HG02610 (cell line): ENCODE measurements around the gene LONRF2.

Experiments used
- ATAC-seq: cut with Tn5 transposase; IDR thresholded peaks from one replicate; pipeline ENCODE4 v1.9.1; 2021; ENCODE audit warnings: mild to moderate bottlenecking, moderate library complexity; ENCODE audit not compliant: unreplicated experiment

The LONRF2 gene

DNA sequence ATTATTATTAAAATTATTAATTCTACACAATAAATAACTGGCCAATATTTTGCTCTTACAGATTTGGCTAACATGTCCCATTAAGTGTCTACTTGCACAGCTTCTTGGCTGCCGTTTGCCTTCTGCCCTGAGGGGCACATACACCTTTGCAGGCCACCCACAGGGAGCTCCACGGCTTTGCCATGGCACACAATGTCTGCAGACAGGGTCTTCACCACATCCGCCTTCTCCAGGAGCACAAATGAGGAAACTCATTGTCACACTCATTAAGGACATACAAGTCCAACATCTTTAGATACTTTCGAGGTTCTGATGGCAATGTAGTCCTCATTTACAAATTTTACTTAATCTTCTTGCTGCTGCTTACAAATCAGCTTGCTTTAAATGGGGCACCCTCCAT, 45.6 kb downstream of the LONRF2 start:
- ATAC-seq, result no peak

GRCh38 chr2:100275200-100275589, 47.1 kb downstream of the LONRF2 start:
- no peak for ATAC-seq

GRCh38 chr2:100274566-100275199, 47.6 kb downstream of the LONRF2 start:
- no peak for ATAC-seq

DNA sequence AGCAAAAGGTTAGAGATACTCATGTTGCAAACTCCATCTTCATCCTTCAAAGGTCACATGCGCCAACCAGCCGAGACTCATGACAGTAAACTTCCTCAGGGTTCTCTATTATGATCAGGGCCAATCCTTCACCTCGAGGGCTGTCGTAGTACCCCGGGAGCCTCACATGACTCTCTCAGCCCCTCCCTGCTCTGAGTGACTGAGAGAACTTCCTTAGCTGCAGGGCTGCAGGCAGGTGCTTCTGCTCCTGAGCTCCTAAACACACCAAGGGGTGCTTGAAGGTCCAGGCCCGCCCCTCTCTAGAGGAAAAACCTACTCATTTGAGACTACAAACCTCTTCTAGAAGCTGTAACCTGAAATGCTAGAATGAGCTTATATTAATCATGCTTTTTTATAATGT, 48.2 kb downstream of the LONRF2 start:
- ATAC-seq, result no peak

DNA sequence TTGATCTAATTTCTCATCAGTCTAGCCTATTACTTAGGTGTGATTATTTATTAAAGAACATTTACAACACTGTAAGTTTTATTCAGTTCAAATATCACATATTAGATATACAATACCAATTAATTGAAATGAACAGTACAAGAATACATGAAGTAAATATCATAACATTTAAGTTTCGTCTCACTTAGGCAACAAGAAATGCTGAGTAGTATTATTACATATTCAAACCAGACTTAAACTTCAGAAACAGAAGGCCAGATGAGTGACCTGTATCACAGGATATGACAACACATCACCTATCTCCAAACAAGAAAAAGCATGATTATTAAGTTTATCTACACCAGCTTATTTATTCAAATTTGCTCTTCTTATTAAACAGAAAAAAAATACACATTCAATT, 48.9 kb downstream of the LONRF2 start:
- no peak for ATAC-seq

GRCh38 chr2:100272841-100273329, 49.4 kb downstream of the LONRF2 start:
- no peak for ATAC-seq

- ATAC-seq, result no peak
Measured at GRCh38 chr2:100271210-100271609, 51.1 kb downstream of the LONRF2 start.

GRCh38 chr2:100270381-100271146, 51.7 kb downstream of the LONRF2 start:
- ATAC-seq, result no peak

GRCh38 chr2:100269889-100270288, 52.4 kb downstream of the LONRF2 start:
- no peak for ATAC-seq

DNA sequence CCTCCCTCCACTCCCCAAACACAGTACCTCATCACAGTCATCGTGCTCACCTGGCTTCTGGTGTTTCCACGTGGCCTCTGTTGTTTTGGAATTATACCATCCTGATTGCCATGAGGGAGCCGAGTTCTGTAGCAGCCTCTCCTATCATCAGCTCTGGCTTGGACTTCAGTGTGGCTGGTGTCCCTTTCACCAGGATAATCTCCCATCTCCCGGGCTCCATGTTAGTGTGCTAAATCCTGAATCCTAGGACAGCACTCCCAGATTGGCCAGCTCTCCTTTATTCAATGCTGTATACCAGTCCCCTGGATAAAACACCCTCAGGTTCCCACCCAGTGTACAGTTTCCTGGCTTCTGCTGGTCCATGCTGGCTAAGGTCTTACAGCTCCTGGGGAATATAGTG, 53.3 kb downstream of the LONRF2 start:
- ATAC-seq, result no peak

- no peak for ATAC-seq
Measured at GRCh38 chr2:100267751-100268150, 54.5 kb downstream of the LONRF2 start.

DNA sequence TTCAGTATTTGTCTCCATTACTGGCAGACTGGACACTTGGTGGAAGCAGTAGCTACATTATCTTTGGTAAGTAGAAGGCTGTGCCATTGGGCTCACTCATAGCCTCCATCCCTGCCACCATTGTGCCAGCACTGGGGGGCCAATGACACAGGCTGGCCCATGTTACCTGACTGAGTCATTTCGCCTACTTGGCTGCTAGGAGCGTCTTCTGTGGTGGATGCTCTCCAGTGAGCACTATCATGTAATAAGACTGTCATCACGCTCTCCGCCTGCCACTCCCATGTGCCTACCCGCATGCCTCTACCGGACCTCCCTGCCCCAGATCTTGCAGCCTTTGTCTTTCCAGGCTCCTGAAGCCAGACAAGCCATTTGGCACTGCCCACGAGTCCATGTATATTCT, 56.2 kb downstream of the LONRF2 start:
- ATAC-seq, result no peak

DNA sequence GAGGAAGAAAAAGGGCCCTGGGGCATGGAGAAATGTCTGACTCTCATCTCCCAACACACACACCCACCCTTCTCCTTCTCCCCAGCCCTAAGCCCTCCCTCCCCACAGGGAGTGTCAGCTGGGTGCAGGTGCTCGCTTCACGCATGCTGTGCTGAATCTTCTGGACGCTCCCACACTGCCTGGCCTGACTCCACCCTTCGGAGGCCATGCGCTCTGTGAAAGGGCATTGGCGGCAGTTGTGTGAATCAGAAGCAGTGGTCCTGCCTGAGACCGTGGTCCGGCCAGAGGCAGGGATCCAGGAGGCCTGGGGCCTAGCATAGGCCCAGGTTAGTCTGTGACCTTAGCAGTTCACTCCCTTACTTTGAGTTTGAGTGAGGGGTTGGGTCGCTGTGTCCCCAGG, 57.1 kb downstream of the LONRF2 start:
- no peak for ATAC-seq

GRCh38 chr2:100264651-100265050, 57.6 kb downstream of the LONRF2 start:
- ATAC-seq, result no peak

DNA sequence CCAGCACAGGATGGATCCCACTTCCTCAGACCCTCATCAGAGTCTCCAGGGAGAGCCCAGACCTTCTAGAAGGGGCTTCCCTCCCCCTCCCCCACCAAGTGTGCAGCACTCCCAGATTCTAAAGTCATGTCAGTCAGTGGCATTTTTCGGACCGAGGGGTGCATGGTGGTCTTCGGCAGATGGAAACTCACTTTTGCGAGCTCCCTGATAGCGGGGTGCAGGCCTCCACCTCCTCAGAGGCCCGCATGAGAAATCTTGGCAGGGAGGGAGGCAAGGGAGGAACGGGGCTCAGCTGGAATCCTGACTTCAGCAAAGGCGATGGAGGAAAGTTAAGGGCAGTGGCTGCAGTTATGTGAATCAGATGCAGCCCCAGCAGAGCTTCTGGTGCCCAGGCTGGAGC, 58.2 kb downstream of the LONRF2 start:
- no peak for ATAC-seq

DNA sequence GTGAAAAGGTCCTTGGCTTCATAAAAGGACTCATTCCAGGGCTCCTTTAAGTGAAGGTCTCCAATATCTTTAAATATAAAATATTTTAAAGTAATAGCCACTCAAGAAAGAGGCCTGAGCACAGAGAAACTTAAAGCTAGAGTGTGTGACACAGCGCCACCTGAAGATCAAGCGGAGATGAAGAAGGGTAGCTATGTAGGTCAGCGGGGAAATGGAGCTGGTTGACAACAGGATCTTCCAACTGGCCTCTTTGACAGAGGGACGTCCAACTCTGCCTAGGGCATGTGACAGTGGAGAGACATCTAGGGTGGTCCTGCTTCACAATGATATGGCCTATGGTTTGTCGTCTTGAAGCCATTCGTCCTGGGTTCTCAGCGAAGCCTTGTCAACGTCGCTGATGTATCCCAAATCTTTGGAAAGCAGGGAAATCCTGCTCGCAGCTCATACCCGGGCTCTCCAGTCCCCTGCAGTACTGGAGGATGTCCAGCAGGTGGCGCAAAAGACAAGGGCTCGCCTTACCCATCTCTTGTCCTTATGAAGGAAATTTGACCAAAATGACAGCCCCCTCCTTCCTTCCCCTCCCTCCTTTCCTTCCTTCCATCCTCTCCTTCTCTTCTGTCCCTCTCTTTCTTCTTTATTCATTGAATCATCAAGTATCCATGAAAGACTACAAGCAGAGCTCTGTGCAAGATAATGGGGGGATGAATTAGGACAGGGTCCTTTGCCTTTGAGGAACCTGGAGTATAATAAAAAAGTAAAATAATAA, 59.6 kb downstream of the LONRF2 start:
- ATAC-seq, result no peak

DNA sequence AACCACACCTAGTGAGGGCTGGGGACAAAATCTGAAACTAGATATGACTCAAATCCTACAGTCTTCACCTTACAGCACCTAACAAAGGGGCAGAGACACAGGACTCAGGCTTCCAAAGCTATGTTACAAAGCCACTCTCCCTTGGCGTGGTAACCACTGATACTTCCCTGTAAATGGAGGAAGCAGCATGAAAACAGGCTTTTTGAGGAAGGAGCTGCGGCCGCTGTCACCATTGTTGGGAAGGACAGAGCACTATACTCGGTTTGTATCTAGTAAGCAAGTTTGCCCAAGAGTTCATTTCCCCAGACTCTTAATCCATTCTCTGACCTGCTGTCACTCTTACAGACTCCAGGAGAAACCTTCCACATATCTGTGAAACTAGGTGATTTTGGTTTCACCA, 60.3 kb downstream of the LONRF2 start:
- ATAC-seq, result no peak

GRCh38 chr2:100260712-100261620, 61.3 kb downstream of the LONRF2 start:
- ATAC-seq, result no peak

- no peak for ATAC-seq
Measured at GRCh38 chr2:100259106-100259505, 63.2 kb downstream of the LONRF2 start.

DNA sequence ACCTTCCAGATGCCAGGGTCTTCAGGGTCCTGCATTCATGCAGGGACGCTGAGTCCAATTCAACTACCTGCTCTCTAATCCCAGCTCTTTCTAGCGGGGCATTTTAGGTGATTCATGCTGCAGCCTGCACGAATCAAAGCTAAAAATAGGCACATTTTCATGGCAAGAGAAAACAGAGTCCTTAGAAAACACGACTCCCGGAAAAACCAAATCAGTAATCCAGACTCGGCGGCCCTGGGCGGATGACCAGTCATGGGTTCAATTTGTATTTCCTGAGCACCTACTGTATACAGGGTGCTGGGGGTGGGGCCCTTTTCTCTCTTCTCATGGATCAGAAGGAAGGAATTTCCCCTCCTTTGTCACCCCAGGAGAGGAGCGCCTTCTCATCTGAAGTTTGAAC, 64.4 kb downstream of the LONRF2 start:
- ATAC-seq, result no peak

GRCh38 chr2:100256849-100257248, 65.5 kb downstream of the LONRF2 start:
- no peak for ATAC-seq
